GM19099 (cell line): Measurements from ENCODE around the gene KLK15.

Experiments used
- POLR2A ChIP-seq: IDR thresholded peaks from 3 replicates; pipeline ENCODE4 v1.6.1; 2011; ENCODE audit warnings: low read depth; ENCODE audit not compliant: insufficient read length; ENCODE audit errors: extremely low read depth

The KLK15 gene

DNA sequence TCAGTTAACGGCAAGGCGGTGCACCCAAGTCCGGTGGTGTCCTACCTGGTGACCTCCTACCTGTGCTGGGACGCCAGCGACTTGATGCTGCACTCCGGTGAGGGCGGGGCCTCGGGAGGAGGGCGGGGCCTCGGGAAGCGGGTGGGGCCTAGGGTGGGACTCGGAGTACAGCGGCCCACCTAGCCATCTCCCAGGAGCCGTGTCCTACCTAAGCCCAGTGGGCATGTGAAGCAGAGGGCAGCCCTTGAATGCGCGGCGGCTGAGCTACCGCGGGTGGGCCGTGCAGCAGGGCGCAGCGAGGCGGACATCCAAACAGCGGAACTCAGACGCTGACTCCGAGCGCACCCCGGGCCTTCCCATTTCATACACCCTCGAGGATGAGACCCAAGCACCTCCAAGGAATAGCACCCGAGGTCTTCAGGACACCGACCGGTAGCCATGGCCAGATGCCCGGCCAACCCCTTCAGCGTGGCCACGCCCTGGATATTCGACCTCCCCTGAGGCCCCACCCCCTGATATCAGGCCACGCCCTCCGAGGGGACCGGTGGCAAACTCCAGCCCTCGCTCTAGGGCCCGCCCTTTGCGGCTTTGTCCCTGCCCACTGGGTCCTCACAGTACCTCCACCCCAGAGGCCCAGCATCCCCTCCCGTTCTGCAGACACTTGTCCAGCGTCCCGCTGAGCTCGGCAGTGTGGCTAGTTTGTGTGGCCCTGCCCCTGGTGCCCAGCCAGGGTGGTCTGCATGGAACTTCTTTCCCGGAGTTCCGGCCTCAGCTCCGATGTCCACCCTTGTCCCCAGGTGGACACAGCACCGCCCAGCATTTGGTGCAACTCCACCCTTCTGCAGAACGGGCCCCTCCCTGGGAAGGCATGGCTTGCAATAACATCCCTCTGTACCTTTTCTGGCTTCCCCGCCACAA, 15.2 kb downstream of the KLK15 start:
- TF ChIP-seq POLR2A, result peak; percentile 68

DNA sequence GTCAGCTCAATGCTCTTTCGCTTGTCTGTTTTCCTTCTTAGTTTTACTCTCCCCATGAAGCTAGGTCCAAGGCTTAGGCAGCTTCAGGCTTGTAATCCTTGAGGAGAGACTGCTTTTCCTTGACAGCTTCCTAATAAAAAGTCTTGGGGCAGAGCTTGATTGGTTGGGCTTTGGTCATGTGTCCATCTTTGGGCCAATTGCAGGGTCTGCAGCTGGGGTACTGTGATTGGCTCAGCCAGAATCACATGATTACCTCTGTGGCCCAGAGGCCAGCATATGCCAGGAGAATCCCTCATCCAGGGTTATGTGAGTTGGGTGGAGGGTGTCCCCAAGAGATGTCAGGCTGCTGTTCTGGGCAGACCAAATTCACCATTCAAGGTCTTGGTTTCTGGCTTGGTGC, 17.9 kb downstream of the KLK15 start:
- no peak for TF ChIP-seq POLR2A

DNA sequence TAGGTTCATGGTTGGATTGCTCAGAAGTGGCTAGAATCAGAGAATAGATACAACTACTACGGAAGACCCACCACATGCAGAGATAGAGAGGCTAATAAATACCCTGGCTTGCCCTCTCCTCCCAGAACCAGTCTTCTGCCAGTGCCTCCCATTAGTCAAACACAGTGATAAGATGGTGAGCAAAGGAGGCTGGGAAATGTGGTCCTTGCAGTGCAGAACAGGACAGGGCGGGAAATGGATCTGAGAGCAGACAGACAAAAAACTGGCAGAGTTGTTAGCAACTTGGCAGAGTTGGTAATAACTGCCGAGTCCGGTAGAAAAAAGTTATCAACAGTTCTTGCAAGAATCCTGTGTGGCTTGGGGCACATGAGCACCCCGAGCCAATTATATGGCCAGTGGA, 18.5 kb downstream of the KLK15 start:
- no peak for TF ChIP-seq POLR2A

DNA sequence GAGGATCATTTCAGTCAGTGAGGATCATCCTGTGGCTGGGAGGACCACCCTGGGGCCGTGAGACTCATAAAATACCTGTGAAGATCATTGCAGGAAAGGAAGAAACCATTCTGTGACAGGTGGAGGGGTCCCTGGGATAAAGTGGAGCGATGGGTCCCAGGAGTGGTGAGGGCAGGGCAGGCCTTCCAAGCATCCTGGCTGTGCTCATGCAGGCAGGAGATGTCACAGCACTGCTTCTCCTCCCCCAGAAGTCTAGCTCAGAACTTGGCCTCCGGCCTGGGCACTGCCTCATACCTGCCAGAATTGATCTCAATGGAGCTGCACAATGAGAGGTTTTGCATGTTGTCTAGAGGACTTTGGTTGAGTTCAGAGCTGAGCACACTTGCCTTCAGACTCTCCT, 20.9 kb downstream of the KLK15 start:
- TF ChIP-seq POLR2A, result no peak

DNA sequence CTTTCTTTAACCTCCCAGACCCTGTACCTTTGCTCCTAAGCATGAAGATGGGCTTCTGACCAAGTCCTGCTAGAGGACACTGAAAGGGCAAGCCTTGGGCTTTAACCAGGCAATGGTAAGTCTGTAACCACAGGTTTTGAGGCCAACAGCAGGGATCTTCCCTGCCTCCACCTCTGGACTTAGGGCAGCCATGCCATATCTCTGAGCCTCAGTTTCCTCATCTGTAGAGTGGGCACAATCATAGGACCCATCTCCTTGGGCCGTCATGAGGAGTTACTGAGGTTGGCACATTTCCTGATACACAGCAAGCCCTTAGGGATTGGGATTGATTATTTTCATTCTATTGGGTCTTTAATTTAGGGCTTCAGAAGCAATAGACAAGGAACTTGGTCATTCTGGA, 24.5 kb downstream of the KLK15 start:
- TF ChIP-seq POLR2A, result no peak

DNA sequence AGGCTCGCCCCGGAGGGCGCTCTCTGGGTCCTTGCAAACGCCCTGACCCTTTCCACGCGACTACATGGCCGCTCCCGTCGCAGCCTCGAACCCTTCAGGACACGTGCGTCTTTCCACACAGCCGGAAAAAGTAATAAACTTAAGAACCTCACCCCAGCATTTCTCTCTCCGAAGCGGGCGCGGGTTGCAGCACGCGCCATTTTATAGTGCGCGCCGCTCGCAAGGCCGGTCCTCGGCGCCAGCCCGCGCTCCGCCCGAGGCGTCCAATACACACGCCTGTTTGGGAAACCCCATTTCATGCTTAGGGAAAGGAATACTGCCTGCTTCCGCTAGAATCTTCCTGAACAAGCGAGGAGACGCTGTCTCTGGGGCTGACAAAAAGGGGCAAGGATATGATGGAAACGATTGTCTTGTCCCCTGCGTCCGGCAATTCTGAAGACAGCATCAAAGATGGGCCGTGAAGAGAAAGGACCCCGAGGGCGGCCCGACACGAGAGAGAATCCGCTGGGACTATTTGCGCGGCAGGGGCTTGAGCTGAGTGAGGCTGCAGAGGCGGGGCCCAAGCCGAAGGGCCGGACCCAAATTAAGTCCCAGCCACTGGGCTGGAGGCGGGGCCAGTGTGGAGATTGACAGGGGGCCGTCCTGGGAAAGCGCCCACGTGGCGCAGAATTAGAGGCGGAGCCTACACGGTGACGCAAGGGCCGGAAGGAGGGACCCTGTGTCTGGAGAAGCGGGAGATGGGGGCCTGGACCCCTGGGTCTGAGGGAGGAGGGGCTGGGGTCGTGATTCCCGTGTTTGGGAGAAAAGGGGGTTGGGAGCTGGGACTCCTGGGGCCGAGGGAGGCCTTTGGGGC, 28.7 kb downstream of the KLK15 start:
- peak; percentile 99 for TF ChIP-seq POLR2A

DNA sequence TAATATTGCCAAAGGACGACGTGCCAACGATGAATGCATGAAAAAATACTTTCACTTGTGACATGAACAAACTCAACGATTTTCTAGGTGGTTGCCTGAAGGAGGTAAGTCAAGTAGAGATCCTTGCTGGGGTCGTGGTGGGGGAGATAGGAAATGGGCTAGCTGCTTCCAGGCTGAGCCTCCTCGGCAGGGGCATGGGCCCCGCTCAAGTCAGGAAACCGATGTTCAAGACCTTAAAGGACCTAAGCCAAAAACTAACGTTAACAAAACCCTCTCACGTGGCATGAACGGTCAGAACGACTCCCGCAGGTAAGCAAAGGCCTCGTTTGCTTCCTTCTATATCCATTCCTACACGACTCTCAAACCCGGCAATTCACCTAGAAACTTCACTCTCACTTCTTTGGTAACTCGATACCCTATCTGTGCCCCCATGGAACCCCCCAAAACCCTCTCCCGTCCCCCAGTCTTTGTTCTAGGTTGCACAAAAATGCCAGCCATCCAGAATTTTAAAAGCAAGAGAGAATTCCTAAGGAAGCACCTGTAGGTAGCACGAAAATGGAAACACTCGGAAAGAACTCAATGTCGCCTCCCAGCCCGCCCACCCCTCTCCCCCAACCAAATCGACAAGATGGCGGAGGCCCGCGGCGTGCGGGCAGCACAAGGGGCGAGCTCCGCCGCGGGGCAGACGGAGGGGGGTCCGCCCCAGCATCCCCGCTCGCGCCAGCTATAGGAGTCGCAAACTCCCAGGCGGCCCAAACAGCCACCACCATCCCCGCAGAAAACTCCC, 29.5 kb downstream of the KLK15 start:
- no peak for TF ChIP-seq POLR2A

DNA sequence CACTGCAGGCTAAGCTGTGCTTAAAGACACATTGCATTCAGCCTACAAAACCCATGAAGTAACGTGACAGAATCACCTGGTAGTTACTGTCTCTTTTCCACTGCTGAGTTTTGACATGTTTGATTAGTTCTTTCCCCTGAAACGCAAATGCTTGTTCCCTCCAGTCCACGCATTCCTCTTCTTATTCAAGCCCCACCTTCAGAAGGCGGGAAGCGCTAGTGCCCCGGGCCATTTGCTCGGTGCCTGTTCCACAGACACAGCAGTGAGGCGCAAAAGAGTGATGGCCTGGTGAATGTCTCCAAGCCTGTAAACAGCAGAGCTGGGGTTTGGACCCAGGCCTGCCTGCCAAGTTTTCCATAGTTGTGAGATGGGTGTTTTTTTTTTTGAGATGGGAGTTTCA, 32.3 kb downstream of the KLK15 start:
- TF ChIP-seq POLR2A, result no peak

DNA sequence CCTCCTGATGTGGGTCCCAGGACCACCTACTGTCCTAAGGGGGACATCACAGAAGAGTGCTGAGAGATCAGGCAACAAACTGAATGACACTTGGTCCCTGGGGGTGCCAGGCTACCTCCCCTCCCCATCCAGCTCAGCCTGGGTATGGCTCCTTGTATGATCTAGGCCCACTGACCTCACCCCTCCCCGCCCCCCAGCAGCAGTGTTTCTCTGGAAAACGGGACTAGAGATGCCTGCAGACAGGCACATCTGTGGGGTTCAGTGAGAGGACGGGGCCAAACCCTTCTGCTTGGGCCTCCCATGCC, 33.9 kb downstream of the KLK15 start:
- TF ChIP-seq POLR2A, result no peak

DNA sequence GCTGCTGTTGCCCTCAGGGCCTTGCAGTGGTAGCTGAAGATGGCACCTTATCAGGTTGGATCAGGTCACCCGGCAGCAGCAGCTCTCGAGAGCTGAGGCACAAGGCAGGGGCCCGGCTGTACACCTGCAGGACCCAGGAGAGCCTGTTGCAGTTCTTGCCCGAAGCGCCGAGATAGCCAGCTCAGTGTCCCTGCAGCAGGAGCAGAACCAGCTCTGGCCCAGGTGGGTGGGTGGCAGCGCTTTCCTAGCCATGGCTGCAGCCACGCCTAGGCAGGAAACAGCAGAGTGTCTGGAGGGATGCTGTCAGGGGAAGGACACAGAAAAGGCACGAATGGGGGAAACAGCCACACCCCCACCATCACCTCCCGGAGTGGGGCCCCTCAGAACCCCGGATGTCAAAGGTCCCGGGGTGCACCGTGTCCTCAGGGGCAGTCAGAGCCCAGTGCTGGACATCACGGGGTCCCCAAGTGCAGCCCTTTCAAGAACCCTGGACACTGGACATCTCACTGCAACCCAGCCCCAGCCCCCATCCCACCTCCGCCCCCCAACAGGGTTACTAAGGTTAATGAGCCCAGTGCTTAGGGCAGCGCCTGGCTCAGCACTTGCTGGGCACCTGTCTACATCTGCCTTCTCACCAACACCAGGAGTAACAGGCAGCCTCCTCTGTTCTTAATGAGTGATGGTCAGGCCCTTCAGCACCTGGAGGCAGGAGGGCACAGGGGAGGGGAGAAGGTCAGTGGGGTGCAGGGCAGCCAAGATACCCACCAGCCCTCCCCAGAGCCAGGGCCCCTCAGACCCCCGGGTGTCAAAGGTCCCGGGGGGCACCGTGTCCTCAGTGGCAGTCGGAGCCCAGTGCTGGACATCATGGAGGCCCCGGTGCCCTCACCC, 34.5 kb downstream of the KLK15 start:
- TF ChIP-seq POLR2A, result no peak

DNA sequence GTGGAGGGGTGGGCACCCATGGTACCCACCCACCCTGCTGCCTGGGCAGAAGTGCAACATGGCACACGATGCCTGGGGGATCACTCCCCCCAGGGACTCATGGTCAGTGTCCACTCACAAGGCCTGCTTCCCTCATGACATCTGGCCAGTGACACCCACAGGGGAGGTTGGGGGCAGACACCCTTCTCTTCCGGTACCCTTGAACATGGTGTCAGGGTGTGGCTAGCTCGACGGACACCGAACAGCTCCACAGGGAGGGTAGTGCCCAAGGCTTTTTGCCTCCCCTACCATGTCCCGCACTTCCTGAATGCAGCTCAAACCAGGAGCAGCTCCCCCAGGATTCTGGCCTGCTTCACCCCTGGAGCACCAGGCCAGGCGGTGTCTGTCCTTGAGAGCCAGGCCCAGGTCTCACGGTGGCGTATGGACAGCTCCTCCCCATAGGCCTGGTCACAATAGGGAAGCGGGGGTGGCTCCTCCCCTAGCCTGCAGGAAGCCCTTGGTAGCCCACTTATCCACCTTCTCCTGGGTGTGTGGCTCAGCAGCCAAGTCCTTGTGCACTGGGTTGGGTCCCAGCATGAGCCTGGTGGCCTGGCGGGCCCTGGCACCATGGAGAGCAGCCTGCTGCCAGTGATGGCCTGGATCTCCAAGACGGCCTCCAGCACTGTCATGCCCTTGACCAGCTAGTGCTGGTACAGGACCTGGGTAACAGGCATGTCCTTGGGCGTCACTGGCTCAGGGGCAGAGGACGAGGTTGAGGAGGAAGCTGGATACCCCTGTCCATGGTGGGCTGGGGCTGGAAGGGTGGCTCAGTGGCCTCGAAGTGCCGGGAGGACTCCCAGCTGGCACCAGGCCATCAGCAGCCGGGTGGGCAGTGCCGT, 35.4 kb downstream of the KLK15 start:
- TF ChIP-seq POLR2A, result peak; percentile 19

DNA sequence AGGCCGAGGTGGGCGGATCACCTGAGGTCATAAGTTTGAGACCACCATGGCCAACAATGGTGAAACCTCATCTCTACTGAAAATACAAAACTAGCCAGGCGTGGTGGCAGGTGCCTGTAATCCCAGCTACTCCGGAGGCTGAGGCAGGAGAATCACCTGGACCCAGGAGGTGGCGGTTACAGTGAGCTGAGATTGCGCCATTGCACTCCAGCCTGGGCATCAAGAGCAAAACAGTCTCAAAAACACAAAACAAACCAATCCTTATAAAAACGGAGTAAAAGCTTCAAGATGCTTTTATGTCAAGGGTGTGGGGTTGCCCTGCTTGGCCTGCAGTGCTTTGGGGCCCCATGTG, 36.0 kb downstream of the KLK15 start:
- TF ChIP-seq POLR2A, result no peak

DNA sequence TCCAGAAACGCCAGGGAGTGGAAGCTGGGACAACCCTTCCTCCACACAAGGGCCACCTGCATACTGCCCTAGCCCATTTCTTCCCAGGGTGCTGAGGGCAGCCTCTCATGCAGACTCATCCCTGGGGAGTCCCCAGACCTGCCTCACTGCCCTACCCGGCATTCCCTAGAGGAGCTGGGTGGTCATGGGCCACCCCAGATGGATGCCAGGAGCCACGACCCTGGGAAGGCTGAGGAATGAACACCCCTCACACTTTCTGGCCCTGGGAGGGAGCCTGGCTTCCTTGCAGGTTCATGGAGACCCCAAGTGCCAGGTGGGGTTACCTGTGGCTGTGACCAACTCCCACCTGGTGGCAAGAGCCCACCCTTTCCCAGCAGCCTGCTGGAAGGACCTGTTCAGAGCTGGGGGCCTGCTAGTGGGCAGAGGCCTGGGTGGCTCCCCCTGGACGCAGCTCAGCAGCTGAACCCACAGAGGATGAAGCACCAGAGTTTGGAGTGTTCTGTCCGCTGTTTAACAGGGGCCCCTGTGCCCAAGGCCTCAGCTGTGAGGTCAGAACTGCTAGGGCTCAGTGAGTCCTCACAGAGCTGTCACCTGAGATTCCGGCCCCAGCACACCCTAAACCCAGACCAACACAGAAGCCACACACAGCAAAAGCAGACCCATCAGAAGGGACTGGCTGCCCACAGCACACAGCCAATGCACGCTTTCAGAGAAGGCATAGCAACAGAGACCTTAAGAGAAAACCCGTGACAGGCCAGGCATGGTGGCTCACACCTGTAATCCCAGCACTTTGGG, 36.5 kb downstream of the KLK15 start:
- TF ChIP-seq POLR2A, result peak; percentile 6
